ENCODE data around the gene TTYH1. TPM values are rescaled to one million over a fixed set of nuclear protein-coding genes. Genes with fewer than 3 reads are reported as not detected.
A peak's percentile ranks its signal among the peaks of the same experiment; 100 is the strongest.

TTYH1 gene
- total RNA-seq (2021; fragmentation: NEBNext Ultra II Directional; extraction: Animal tissue kit (Norgen Biotek cat#: 25700)) (24.3 and 26.7 TPM in 2 replicates), polyA plus RNA-seq (2011; rRNA removed) (46.5 and 92.1 TPM in 2 replicates), polyA minus RNA-seq (2011; rRNA and poly(A)+ RNA removed) (16.3 and 25.9 TPM in 2 replicates)
- 41.6 TPM for polyA plus RNA-seq (2011; cell fraction: cytosol; rRNA removed)
- 72.1 TPM for polyA plus RNA-seq (2011; cell fraction: nucleus; rRNA removed)
- polyA plus RNA-seq (2012, experiment 1 of 2) = 14.7 to 48.5 TPM (median 38.0 TPM) in 4 replicates
- 32.8 TPM for polyA plus RNA-seq (2012, experiment 2 of 2)
- 51.0 TPM for polyA plus RNA-seq (2013, experiment 1 of 2)
- 53.6 TPM for polyA plus RNA-seq (2013, experiment 2 of 2)
- polyA minus RNA-seq (2011; cell fraction: cytosol; rRNA and poly(A)+ RNA removed) = 27.7 TPM
- 16.1 TPM for polyA minus RNA-seq (2011; cell fraction: nucleus; rRNA and poly(A)+ RNA removed)
- long read RNA-seq, experiment 1, transcript TTYH1-202 (14 exons, 1,885 nt) = major isoform, 6 of 46 reads
- long read RNA-seq, experiment 1, partial matches to known transcripts = 27 of 46 reads
- long read RNA-seq, experiment 1, other reads (novel, unspliced or antisense) = 10 of 46 reads
- long read RNA-seq, experiment 2, partial matches to known transcripts = 2 of 2 reads
- long read RNA-seq, experiment 2, other reads (novel, unspliced or antisense) = 0 of 2 reads

DNA sequence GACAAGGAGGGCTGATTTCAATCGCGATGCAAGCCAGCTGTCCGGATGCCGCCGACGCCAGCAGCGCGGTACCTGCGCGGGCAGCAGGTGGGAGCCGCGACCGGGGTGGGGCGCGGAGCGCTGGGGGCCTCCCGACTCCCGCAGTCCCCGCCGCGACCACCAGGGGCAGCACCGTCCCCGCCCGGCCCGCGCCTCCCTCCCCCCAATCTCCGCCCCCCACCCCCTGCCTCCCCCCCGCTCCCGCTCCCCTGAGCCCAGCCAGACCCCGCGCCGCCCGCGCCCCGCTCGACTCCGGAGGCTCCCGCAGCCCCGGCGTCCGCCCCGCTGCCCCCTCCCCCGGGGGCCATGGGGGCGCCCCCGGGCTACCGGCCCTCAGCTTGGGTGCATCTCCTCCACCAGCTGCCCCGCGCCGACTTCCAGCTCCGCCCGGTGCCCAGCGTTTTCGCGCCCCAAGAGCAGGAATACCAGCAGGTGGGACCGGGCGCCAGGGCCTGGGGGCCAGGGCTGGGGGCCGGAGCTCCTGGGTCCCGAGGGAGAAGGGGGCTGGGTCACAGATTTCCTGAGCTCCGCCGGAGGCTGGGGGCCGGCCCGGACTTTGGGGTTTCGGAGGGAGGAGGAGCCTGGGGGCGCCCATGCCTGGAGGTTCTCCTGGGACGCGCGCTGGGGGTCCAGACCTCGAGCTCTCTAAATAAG lies at the start of gene TTYH1:
TSS of gene TTYH1 (plus strand) at position 257 of the 693 bp plus-strand sequence. CDS start at position 346, 89 bp downstream.
- H3K56ac ChIP-seq (replicated peaks; ENCODE audit: insufficient read length, low read depth, low read length) = no peak within 1 kb of the TSS
- 0 out of 2 replicates have a peak within 1 kb of the TSS, but pooled peaks have one; percentile 59 for H2AK5ac ChIP-seq (ENCODE audit: low read depth, low read length)
- H3K27ac ChIP-seq (ENCODE audit: low read depth, low read length) = no peak within 1 kb of the TSS
- H3K4me3 ChIP-seq (ENCODE audit: extremely low read depth in 1 of 4, insufficient read depth in 2 of 4, low read depth in 3 of 4, low read length in 4 of 4) = peak within 1 kb of the TSS; percentile 52 to 98 (median 76)
- H2BK20ac ChIP-seq (ENCODE audit: low read length) = no peak within 1 kb of the TSS
- H3K4me2 ChIP-seq (ENCODE audit: insufficient read depth in 1 of 2, low read depth in 2 of 2, low read length in 2 of 2) = peak within 1 kb of the TSS; percentile 83 to 92
- CTCF ChIA-PET (ENCODE audit: partially characterized antibody) = interaction anchor here (0.8 to 2.7 kb wide), 16 partner anchors 12 to 150 kb away, joined by 3 to 39 read pairs (median 4); partner anchors contain the start of gene LENG8
- H3K23me2 ChIP-seq (ENCODE audit: low read depth, low read length) = peaks cover 26% of the 10 kb centered on the region
- no peak within 1 kb of the TSS; the same call in 1 of the 2 replicates for H2BK12ac ChIP-seq (ENCODE audit: low read depth, low read length)
- no peak within 1 kb of the TSS for H3K14ac ChIP-seq (ENCODE audit: insufficient read length)
- H3K9ac ChIP-seq (replicated peaks in 1 of 4; ENCODE audit: extremely low read depth in 1 of 4, low read depth in 3 of 4, low read length in 3 of 4) = peak within 1 kb of the TSS in 3 of 4 experiments; percentile 30 to 55 (median 46); a peak in 4 of 7 replicates
- H3K36me3 ChIP-seq (ENCODE audit: control insufficient read depth in 2 of 4, insufficient read depth in 4 of 4, low read length in 3 of 4) = peaks cover 0 to 11% (median 0%) of the 10 kb centered on the region in 4 experiments; a peak in 4 of 8 replicates
- peak within 1 kb of the TSS; percentile 46; the same call in 1 of the 2 replicates for H4K8ac ChIP-seq (ENCODE audit: extremely low read depth, insufficient read depth, low read length)
- peak within 1 kb of the TSS; percentile 60 for H3K18ac ChIP-seq (ENCODE audit: extremely low read depth, low read length)
- POLR2A ChIA-PET (ENCODE audit: partially characterized antibody) = interaction anchor here (0.6 to 2.4 kb wide), 13 partner anchors 10 to 242 kb away, joined by 3 to 13 read pairs (median 4); partner anchors contain the start of genes RPS9 and TMC4
- H3K79me2 ChIP-seq (ENCODE audit: control insufficient read depth in 1 of 2, insufficient read depth in 2 of 2, low read length in 2 of 2) = peaks cover 7 to 8% of the 10 kb centered on the region in 2 experiments; a peak in 2 of 4 replicates
- H3K79me1 ChIP-seq (ENCODE audit: low read depth, low read length) = peaks cover 14% of the 10 kb centered on the region; the same call in 1 of the 2 replicates
- 3% methylated on average over 37 of the region's 68 CpGs; no CpG with 5 or more reads in 1 of the 2 experiments for WGBS, 2 experiments (ENCODE audit: extremely low coverage in 1 of 2, insufficient coverage in 1 of 2, insufficient read length in 1 of 2, insufficient replicate concordance in 2 of 2, low coverage in 1 of 2, low lambda C conversion rate in 2 of 2, missing lambda C conversion rate in 1 of 2)
- peaks cover 11 to 36% (median 25%) of the 10 kb centered on the region in 4 experiments for H3K4me1 ChIP-seq (replicated peaks in 1 of 4; ENCODE audit: control insufficient read depth in 3 of 4, insufficient read depth in 4 of 4, low read length in 3 of 4)
- no peak within 1 kb of the TSS for H2AFZ ChIP-seq (ENCODE audit: low read length)
- H3K23ac ChIP-seq (ENCODE audit: insufficient read length) = no peak within 1 kb of the TSS
- DNase-seq (ENCODE audit: low read depth in 1 of 2, low spot score in 2 of 2) = peak in 1 of 2 experiments; percentile 91
- no peak within 1 kb of the TSS for H2BK15ac ChIP-seq (ENCODE audit: low read length)
- H3K9me3 ChIP-seq (ENCODE audit: insufficient read depth in 2 of 2, low read depth in 1 of 2, low read length in 1 of 2) = peaks cover 0 to 6% of the 10 kb centered on the region in 2 experiments; a peak in 1 of 4 replicates
- H4K20me1 ChIP-seq (replicated peaks in 1 of 2; ENCODE audit: control insufficient read depth in 1 of 2, insufficient read depth in 2 of 2, low read length in 2 of 2) = peaks cover 0 to 7% of the 10 kb centered on the region in 2 experiments
- no peak within 1 kb of the TSS for H4K5ac ChIP-seq (ENCODE audit: insufficient read length, low read depth, low read length)
- H4K91ac ChIP-seq (replicated peaks; ENCODE audit: insufficient read length, low read length) = no peak within 1 kb of the TSS
- H2BK5ac ChIP-seq (ENCODE audit: low read depth, low read length) = no peak within 1 kb of the TSS
- H2BK120ac ChIP-seq (replicated peaks; ENCODE audit: low read depth, low read length) = no peak within 1 kb of the TSS
- FAIRE-seq = no peak
- H3K27me3 ChIP-seq (replicated peaks in 1 of 4; ENCODE audit: control insufficient read depth in 3 of 4, extremely low read depth in 1 of 4, insufficient read depth in 3 of 4, low read length in 3 of 4) = peaks cover 6 to 25% (median 21%) of the 10 kb centered on the region in 4 experiments
- H3K4ac ChIP-seq (replicated peaks; ENCODE audit: insufficient read length, low read depth, low read length) = no peak within 1 kb of the TSS
- TF ChIP-seq MAFK (IDR thresholded peaks at IDR 0.05; ENCODE audit: low read depth, low read length) (no peak), KDM4A (IDR thresholded peaks at IDR 0.05; ENCODE audit: low read depth, low read length, severe bottlenecking) (peak; percentile 62)
- TF ChIP-seq, protein P1, sequence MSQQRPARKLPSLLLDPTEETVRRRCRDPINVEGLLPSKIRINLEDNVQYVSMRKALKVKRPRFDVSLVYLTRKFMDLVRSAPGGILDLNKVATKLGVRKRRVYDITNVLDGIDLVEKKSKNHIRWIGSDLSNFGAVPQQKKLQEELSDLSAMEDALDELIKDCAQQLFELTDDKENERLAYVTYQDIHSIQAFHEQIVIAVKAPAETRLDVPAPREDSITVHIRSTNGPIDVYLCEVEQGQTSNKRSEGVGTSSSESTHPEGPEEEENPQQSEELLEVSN (IDR thresholded peaks at IDR 0.05) = peak; percentile 86
- TF ChIP-seq, protein P2, sequence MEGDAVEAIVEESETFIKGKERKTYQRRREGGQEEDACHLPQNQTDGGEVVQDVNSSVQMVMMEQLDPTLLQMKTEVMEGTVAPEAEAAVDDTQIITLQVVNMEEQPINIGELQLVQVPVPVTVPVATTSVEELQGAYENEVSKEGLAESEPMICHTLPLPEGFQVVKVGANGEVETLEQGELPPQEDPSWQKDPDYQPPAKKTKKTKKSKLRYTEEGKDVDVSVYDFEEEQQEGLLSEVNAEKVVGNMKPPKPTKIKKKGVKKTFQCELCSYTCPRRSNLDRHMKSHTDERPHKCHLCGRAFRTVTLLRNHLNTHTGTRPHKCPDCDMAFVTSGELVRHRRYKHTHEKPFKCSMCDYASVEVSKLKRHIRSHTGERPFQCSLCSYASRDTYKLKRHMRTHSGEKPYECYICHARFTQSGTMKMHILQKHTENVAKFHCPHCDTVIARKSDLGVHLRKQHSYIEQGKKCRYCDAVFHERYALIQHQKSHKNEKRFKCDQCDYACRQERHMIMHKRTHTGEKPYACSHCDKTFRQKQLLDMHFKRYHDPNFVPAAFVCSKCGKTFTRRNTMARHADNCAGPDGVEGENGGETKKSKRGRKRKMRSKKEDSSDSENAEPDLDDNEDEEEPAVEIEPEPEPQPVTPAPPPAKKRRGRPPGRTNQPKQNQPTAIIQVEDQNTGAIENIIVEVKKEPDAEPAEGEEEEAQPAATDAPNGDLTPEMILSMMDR (IDR thresholded peaks at IDR 0.05; ENCODE audit: control extremely low read depth in 1 of 3, insufficient read depth in 1 of 3, low read depth in 1 of 3, low read length in 3 of 3) = peak; percentile 41 to 80 (median 66)

Data from H1 (cell line).